NOMO-1 treated with DMSO at 0.1 percent for 48 hours (cell line): ENCODE data around the gene BOD1L2.
A peak's percentile ranks its signal among the peaks of the same experiment; 100 is the strongest.

Source experiments
- DNase-seq: peaks from one replicate; lab custom pipeline; 2025; ENCODE audit not compliant: unreplicated experiment; lab: John Stamatoyannopoulos, UW

The BOD1L2 gene

DNA sequence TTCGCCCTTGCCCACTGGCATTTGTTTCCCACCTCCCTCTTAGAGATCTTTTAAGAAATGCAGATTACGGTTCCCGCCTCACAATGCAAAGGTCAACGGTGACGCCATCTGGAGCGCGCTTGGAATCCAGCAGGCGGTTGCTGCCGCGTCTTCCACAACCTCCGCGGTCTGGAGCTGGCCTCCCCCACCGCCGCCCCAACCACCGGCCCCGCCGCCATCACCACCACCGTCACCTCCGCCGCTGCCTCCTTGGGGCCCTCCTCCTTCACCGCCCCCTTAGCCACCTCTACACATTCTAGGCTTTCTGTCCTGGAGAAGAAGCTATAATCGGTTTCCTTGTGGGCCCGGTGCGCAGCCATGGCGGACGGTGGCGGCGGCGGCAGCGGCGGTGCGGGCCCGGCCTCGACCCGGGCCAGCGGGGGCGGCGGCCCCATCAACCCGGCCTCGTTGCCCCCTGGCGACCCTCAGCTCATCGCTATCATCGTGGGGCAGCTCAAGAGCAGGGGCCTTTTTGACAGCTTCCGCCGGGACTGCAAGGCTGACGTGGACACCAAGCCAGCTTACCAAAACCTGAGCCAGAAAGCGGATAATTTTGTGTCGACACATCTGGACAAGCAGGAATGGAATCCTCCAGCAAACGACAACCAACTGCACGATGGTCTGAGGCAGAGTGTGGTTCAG is at the start of gene BOD1L2:
Gene BOD1L2, plus strand, starts transcription at position 132 of the 681 bp plus-strand sequence. Its CDS starts 226 bp downstream, at position 358.
- no peak for DNase-seq

DNA sequence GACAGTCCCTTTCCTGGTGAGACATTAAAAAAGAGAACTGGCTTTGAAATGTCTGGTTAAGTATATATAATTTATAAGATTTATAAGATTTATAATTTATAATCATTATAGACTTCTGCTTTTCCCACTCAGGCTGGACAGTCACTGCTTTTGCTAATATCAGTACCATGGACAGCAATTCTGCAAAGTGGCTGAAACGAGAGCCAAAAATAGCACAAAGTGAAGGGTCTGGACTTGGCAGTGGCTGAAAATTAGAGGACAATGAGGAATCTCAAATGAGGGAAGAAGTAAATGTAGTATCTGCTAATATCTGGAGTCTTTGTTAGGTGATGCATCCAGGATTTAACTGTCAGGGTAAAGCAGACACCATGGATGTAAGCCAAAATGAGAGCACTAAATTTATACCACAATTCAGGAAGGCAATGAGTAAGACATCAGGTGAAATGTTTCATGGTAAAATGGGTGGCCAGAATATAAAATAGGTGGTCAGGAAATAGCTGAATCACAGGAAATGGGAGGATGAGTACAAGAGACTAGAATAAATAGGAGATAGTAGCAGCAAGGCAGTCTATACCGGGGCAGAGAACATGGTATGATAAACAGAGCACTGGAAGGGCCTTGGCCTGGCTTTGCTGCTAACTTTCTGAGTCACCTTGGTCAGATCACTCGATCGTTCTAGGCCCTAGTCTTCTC is 39.6 kb upstream of the BOD1L2 start:
- DNase-seq = peak; percentile 58

DNA sequence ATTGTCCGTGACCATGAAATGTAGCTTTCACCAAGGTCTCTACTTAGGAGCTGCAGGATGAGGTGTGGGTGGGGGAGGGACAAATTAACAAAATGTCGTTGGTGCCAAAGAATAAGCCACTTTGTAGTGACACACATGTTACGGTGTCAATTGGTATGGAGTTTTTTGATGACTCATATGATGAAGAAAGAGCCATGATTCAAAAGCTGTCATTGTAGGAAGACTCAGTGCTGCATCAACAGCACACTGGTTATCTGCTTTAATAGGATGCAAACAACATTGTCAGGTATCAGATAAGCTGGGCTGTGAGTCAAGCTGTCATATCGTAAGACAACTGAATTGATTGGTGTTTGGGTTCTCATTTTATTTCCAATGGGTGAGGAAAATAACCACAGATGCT is 36.6 kb upstream of the BOD1L2 start:
- peak; percentile 71 for DNase-seq

DNA sequence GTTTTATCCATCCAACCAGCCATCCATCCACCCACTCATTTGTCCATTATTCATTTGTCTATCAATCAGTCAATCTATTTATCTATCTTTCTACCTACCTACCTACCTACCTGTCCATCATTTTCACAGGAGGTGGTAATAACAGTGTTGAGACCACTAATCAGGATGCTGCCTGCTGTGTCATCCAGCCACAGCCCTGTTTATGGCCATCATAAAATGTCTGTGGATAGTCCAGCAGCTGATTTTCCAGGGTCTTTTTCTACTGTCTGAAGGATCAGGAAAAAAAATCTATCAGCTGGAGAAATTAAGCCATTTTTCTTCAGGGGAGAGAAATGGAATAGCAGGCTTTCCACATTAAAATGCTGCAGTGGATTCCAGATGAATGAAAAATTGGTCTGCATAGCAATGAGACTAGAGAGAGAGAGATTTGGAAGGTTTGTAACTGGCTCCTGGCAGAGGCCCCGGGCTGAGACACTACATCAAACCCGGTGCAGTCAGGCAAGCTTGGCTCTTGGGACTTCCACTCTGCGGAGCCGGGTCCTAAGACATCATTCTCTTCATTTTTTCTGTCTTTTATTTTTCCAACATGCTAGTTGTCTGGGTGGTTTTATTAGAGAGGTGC is 33.0 kb upstream of the BOD1L2 start:
- DNase-seq = no peak

DNA sequence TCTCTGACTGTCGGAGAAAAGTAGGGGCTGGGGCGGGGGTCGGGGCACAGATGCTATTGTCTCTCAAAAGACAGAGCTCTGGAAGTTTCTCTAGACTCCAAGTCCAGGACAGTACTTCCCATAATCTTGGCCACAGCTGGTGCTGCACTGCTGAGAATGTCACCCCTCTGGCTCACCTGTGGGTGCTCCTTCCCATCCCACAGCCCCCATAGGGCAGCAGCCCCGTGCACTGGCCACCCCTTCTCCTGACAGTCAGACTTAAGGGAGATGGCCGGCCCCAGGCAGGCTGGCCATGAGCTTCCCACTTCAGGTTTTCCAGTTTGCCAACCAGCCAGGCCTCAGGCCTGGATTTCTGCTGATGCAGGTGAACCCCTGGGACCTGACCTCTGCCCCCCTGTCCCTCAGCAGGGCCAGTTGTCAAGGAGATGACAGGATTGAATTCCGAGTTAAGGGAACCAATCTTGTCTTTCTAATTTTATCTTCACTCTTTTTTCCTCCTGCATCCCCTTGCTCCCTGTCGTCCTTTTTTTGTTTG is 30.2 kb upstream of the BOD1L2 start:
- no peak for DNase-seq

DNA sequence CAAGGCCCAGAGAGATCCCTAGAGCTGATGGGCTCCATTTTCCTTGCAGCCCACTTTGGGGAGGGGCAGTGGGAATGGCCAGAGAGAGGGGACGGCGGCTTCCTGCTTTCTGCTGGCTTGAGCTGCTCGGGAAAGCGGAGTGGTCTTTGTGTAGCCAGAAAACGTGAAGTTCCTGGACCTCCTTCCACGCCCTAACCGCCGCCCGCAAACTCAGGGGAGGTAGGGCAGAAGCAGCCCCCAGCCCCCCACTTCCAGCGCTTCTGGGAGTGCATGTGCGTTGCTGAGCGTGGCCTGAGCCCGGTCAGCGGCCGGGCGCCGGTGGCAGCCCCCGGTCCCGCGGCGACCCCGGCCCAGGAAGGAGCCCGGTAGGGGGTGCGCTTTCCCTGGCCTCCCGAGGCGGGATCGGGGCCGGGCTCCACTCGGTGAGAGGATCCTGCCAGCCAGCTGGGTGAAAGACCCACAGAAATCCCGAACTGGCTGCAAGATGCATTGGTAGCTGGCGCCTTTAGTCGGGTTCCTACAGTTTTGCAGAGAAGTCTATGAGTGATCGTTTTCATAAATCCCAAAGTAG is 25.3 kb upstream of the BOD1L2 start:
- DNase-seq = no peak

DNA sequence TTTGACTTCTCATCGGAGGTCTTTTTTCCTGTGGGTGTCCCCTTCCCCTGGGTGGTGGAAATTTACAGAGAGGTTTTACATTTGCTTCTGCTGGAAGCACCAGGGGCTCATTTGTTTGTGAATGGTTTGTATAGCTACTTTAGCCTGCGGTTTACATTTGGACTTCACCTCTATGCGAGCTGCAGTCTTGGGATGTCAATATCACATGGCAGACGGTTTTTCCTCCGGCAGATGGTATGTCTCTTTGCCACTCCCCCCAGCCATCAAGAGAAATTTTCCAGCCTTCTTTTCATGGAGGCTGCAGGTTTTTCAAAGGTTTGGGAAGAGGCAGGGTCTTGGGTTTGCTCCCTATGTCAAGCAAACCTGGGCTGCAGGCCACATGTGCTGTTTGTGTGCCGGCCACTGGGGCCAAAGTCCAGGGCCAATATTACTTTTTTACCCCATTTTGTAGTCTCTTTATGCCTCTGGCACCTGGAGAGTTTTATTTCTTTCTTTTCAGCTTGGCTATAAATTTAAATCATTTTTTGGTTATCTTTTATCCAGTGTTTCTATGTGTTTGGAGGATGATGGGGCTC is 23.9 kb upstream of the BOD1L2 start:
- DNase-seq = no peak

DNA sequence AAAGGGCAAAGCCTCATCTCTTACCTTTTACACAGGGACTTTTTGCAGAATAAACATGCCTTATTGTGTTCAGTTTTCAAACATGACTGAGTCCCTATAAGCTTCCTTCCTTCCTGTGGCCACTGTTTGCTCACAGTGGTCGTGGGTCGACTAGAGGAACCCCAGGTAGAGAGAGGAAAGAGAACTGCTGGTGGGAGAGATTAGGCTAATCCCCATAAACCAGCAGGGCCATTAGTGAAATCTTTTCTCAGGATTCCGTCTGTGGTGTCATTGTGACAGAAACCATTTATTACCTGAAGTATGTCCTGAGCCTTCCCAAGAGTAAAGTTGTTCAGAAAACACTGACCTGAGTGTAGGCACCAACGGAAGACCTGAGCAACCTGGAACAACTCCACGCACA is 21.3 kb upstream of the BOD1L2 start:
- DNase-seq = no peak

DNA sequence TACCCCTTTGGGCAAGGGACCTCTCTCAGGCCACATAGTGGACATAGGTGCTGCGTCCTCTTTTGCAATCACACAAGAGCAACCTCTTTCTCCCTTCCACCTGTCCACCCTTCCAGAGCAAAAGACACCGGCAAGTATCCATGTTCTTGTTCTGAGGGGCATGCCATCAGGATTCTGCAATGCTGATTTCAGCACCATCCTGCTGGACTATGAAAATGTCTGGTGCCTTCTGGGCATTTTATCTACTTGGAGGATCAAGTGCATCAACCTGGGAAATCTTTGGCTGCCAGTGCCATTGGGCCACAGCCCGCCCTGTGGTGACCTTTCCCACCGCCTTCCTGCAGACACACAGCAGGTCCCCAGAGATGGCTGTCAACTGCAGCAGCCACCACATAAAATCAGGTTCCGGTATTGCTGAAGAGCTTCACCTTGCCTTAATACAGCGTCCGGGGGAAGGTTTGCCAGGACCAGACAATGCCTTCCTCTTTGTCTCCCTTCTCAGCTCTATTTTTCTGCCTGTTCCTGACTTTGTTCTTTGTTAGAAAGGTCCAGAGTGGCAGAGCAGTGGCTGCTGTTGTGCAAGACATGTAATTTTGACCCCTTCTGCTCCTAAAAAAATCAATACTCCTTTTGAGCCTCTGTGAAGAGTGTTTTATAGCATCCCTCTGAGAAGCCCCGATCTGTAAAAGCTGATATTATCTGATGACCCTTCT is 18.5 kb upstream of the BOD1L2 start:
- DNase-seq = no peak

DNA sequence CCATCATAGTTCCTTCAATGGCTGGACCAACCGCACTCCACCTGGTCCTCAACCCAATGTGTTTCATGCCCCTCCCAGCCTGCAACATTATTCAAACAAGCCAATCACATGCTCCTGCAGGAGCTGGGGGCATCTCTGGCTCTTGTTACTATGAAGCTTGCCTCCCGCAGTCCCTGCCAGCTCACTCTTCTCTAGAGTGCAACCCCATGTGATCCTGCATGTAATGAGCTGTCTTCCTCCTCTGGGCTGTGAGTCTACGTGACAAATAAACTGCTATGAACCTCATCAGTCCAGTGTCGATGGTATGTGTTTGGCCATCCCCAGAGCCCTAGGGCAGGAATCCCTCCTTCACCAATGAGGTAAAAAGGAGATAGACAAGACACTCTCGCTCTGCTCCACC is 15.8 kb upstream of the BOD1L2 start:
- no peak for DNase-seq

DNA sequence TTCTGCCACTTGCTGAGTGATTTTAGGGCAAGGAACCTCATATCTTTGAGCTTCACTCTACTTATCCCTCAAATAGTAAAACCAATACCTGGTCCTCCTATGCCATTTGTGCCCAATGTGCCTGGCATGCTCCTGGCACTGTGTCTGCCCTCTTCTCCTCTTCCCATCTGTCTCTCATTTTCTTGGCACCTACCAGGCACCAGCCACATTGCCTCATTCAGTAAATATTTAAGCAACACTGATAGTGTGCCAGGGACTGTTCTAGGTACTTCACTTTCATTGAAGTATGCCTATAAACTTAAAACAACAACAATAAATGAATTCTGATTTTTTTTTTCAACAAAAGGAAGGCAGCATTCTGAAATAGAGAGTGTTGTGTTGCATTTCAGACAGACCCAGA is 15.1 kb upstream of the BOD1L2 start:
- DNase-seq = no peak

DNA sequence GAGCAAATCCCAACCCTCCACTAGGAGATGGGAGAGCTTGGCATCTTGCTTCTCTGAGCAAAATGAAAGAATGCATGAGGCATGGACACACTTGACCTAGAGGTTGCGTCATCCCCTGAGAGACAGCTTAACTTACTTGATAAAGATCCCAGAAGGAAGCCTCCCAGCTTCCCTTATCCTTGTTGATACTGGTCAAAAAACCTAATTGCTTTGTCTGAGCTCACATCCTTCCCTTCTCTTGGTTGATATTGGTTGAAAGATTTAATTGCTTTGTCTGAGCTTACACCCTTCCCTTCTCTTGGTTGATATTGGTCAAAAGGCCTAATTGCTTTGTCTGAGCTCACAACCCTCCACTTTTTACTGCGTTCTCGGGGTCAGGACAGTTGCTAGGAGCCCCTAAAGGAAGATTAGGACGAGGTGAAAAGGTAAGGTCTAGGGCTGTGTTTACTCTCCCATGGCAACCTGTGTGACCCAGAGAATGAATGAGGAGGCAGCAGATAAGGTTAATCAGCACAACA is 12.2 kb upstream of the BOD1L2 start:
- DNase-seq = no peak

DNA sequence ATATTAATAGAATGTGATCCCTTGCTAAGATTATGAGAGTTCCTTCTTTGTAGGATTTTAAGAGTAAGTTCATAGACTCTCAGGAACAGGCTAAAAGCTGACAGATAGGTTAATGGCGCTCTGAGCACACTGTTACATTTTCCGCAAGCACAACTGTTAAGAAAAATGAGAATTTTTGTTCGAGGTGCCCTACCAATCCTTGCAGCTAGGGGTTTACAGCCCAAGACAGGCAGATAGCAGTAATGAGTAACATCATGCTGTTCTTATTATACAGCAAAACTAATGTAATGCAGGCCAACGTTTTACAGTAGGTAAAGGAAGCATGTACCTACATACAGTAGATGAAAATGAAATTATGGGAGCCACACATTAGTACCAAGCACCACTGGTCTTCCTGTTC is 11.2 kb upstream of the BOD1L2 start:
- DNase-seq = no peak

DNA sequence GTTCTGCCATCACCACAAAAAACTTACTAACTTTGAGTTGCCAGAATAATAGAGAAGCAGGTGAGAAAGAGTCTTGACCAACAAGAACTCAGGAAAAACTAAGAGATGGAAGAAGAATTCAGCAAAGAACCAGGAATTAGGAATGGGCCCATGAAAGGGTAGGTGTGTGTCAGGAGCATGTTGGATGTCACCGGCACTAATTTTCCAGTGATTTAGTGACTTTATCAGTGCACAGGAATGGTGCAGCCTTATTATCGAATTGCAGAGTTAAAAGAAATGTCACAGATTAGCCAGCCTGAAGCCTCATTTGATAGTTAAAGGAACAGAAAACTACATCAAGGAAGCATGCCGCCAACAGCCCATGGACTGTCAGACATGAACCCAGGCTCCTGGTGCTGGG is 9.0 kb upstream of the BOD1L2 start:
- no peak for DNase-seq

DNA sequence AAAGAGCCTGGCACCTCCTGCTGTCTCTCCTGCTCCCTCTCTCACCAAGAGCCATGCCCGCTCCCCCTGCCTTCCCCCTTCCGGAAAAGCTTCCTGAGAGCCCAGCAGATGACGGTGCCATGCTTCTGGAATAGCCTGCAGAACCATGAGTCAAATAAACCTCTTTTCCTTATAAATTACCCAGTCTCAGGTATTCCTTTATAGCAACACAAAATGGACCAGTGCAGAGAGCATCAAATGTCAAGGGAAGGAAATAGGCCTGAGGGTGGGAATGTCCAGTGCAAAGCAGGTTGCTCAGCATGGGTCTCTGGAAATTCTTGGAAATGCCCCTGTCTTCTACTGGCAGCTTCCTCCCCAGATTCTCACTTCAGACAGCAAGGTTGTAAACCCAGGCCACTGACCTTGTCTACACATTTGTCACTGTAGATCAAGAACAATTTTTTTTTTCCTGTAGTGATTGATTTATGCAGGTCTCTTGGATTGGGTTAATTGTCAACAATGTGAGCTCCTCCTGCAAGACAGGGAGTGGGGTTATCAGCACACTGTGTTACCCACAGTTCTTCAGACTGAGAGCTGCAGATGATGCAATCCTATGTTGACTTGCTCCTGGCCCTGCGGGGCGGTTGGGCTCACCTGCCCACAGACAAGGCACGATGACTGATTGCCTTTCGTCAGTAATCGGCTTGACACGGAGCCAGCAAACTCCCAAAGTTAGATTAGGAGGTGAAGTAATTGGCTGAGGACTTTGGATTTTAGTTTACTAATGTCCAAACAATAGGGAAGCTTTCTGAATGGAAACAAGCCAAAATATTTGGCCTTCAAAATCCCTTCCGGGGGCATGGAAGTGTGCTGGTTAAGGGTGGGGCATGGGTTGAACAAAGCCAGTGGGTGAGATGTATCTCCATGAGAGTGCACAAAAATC is 5.4 kb upstream of the BOD1L2 start:
- DNase-seq = peak; percentile 47

DNA sequence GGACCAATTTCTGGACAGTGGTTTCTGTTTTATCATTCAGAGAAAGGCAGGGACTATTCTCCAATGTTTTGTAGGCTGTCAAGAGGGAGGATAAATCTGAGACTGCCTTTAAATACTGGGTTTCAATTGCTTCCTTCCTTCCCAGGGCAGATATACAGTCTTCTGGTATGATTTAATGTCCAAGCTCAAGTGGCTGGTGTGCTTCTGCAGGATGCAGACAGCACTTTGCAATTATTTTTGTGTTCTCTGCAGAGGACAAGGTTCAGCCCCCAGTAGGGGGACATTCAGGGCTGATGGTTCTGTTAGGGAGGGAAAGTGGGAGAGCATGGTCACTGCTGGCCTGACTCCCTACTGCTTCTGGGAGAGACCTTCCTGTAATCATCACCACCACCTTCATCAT is 4.6 kb upstream of the BOD1L2 start:
- no peak for DNase-seq

DNA sequence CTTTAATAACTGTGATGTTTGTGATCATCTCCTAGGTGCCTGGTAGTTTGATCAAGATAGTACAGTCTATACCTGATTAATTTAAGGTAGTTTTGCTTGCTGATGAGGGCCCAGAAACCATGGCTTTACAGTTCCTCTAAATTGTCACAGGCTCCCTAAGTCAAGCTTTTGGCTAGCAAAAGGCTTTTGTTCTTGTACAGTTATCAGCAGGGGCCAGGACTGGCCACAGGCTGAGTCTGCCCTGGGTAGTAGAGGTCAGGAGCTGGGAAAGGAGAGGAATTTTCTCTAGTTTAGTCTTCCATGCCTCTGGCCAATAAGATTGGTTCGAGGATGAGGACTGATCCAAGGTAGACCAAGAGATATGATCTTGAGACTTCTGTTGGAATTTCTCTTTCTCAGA is 3.6 kb upstream of the BOD1L2 start:
- no peak for DNase-seq

DNA sequence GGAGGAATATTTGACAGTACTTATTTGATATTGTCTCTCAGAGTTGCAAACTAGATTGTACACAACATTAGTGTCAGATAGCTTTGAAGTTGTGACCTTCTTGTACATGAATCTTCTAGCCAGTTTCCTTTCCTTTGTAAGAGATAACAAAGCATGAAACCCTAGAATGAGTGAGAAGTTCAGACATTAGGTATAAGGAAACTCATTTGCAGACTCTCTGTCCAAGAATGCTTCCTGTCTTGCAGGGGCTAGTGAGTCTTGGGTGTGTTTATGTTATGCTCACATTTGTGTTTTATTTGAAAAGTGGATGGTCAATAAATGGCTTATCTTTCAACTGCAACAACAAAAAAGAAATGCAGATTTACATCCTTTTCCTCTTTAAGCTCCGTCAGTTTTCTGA is 1.4 kb downstream of the BOD1L2 start:
- no peak for DNase-seq

DNA sequence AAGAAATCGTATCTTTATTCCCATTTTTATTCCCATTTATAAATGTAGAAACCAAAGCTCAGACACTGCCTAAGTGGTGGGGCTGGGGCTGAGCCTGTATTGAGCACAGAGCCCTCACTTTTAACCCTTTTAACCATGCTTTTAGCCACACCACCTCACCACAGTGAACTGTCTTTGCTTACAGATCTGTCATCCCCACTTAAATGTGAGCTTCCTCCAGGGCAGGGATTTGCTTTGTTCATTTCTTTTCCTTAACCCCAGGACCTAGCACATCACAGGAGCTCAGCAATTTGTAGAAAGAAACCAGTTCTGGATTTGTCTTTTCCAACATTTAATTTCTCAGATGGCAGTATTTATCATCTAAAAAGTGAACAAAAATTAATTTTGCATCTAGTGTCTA is 2.2 kb downstream of the BOD1L2 start:
- no peak for DNase-seq

DNA sequence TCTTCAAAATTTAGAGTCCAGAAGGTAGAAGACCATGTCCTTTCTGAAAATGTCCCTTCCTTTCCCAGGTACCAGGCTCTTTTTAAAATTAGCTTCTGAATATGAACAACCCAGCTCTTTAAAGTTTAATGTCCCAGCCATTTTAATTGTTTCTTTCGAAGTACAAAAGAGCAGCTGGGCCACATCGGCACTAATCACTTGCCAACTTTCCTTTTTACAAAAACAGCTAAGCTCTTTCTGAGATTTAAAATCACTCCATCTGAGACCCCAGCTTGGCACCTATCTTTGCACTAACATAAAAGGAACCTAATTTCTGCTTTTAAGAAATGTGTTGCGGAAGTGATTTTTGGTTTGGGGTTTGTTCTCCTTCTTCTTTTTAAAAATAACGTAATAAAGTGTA is 2.6 kb downstream of the BOD1L2 start:
- DNase-seq = peak; percentile 87
